Measurements from ENCODE around the gene HSPA4L. TPM values are rescaled to one million over a fixed set of nuclear protein-coding genes. Genes with fewer than 3 reads are reported as not detected.

Gene HSPA4L
- total and polyA plus RNA-seq, 10 of the 15 experiments (the other 5 are each of a cell fraction or from before 2014, with no cell fraction given): 8.6 to 40.5 (median 21.4) TPM

DNA sequence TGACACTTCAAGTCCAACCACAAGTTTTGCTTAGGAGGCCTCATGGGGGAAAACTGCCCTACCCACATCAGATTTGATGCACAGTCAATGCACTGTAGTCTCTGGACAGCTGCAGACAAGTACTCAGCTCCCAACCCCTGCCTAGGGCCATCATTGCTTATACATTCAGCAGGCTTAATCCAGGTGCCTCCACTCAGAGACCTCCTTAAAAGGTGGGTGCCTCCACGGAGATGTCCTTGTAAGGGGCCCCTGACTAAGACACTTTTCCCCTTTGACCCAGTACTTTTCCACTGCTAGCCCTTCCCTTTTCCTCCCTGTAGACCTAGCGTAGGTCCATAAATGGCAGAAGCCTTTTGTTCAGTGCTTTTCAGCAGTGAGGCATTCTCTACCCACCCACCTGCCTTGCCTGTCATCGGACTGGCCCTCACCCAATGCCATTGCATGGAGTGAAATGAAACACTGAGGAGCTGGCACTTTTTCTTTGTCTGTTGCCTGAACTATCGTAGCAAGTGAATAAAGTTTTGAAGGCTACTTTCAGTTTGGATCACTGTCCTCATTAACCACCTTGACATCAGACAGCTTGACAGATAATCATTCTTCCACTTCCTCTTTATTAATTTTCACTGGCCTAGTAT lies 74.8 kb downstream of the HSPA4L start (continued):
- no peak for TF ChIP-seq RELA (IDR thresholded peaks at IDR 0.05; ENCODE audit: borderline replicate concordance, partially characterized antibody)
- 0 out of 2 replicates have a peak, but pooled peaks have one; percentile 20 for TF ChIP-seq ZNF687 (IDR thresholded peaks at IDR 0.05)
- no peak for TF ChIP-seq HSF1 (IDR thresholded peaks at IDR 0.05; ENCODE audit: low read depth, low read length)
- peak; percentile 17 for TF ChIP-seq KLF5 (IDR thresholded peaks at IDR 0.05; ENCODE audit: partially characterized antibody)
- no peak for TF ChIP-seq MAX (IDR thresholded peaks at IDR 0.05; ENCODE audit: low read depth, low read length)
- no peak for TF ChIP-seq JUND (IDR thresholded peaks at IDR 0.05; ENCODE audit: low read depth, low read length)
- 0 out of 2 replicates have a peak, but pooled peaks have one; percentile 44 for TF ChIP-seq MEF2A (IDR thresholded peaks at IDR 0.05; ENCODE audit: insufficient read depth, low read depth, low read length)
- TF ChIP-seq CREB1 (IDR thresholded peaks at IDR 0.05; ENCODE audit: low read depth): peak; percentile 45; the same call in 1 of the 2 replicates
- peak; percentile 14; the same call in 1 of the 2 replicates for TF ChIP-seq CHD2 (IDR thresholded peaks at IDR 0.05; ENCODE audit: borderline replicate concordance, low read depth, low read length)
- no peak for TF ChIP-seq ASH2L (IDR thresholded peaks at IDR 0.05; ENCODE audit: borderline replicate concordance, low read depth)
- TF ChIP-seq ETV6 (conservative IDR thresholded peaks at IDR 0.05 in 1 of 2, IDR thresholded peaks at IDR 0.05 in 1 of 2; ENCODE audit: borderline replicate concordance in 1 of 2, low read depth in 1 of 2): 0 out of 4 replicates have a peak, but pooled peaks of 1 of the 2 experiments have one; percentile 29
- peak; percentile 79 for TF ChIP-seq PBX3 (IDR thresholded peaks at IDR 0.05; ENCODE audit: insufficient replicate concordance, low read depth, low read length)
- TF ChIP-seq ATF7 (IDR thresholded peaks at IDR 0.05; ENCODE audit: low read depth): peak; percentile 85
- TF ChIP-seq BHLHE40 (IDR thresholded peaks at IDR 0.05; ENCODE audit: borderline replicate concordance in 1 of 2, low read depth in 2 of 2, low read length in 1 of 2): 0 out of 4 replicates have a peak, but pooled peaks of 1 of the 2 experiments have one; percentile 4
- TF ChIP-seq YY1 (IDR thresholded peaks at IDR 0.05; ENCODE audit: low read depth, low read length): peak; percentile 36; the same call in 1 of the 2 replicates
- peak; percentile 81 for TF ChIP-seq JUNB (IDR thresholded peaks at IDR 0.05)
- TF ChIP-seq IKZF2 (IDR thresholded peaks at IDR 0.05): peak; percentile 69 to 74; a peak in 3 of 4 replicates
- peak; percentile 80 for TF ChIP-seq POLR2AphosphoS5 (IDR thresholded peaks at IDR 0.05; ENCODE audit: low read length)
- TF ChIP-seq NR2C1 (IDR thresholded peaks at IDR 0.05): no peak
- 0 out of 2 replicates have a peak, but pooled peaks have one; percentile 11 for TF ChIP-seq CBX5 (IDR thresholded peaks at IDR 0.05; ENCODE audit: low read depth)
- TF ChIP-seq TARDBP (IDR thresholded peaks at IDR 0.05; ENCODE audit: borderline replicate concordance): no peak
- TF ChIP-seq RUNX3 (IDR thresholded peaks at IDR 0.05; ENCODE audit: low read length): peak; percentile 94
